GM19238 (cell line): Measurements from ENCODE around the gene GAP43.
"Not testable (repeated sequence)": the region's sequence is repeated elsewhere in the genome, so short reads cannot be mapped to it uniquely, and the experiment has no call there.

Experiments
- DNase-seq: peaks from one replicate; pipeline ENCODE4 v3.0.0; 2011; ENCODE audit warnings: low spot score; ENCODE audit not compliant: insufficient read length

GAP43 gene

DNA sequence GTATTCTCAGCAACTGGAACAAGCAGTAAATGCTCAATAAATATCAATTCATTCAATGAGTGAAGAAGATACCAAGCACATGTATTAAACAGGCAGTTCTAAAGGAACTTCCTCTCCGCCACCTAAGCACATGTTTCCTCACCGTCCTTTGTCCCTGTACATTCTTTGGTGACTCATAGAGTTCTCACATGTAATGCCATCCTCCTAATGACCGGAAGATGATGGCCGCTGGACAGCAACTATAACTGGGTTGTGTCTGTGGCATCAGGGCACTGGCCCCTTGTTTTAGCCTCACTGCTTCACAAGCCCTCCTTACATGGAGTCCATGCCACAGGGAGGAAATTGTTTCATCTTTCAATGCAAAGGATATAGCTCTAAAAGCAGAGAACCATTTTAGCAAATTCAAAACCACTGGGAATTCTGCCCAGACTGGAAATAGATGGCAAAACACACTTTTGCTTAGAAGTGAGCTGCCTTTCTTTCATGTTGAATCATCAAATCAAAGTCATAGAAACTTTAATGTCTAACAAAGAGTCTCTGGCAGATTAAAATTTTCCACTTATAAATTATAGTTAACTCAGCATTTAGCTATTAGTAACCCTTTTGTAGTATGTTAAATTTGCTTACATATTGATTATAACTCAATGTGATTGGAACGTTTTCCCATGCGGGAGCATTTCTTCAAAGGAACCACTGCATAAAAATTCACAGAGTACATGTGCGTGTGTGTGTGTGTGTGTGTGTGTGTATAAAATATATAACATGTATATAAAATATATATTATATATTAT is 74.1 kb downstream of the GAP43 start:
- DNase-seq: no peak

DNA sequence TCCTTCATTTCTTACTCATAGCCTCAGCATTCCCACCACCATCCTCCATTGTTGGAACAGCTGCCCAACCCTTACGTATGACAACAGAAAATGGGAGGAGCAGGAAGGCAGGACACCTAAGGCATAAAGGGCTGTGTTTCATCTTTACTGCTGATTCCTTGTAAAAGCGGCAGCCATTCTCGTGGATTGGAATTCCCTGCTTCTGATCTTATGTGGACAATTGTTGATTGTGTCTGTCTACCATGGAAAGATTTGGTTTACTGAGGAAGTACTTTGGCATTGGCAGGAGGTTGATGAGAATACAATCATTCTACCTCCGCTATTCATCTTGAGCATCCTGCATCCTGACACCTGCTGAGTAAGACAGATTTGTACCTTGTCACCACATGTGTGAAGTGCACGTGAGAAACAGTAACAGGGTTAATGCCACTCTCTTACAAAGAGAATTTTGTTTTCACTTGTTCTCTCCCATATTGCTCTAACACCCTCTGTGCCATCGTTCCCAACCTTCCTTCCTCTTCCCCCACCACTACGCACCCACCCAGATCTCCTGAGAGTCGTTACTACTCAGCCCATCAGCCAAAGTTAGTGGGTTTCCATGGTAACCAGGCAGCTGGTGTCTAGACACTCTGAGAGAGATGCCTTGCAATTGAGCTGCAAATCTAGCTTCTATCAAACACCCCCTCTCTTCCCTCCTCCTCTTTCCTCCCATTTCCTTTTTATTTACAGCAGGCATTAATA is 75.7 kb downstream of the GAP43 start:
- DNase-seq: no peak

DNA sequence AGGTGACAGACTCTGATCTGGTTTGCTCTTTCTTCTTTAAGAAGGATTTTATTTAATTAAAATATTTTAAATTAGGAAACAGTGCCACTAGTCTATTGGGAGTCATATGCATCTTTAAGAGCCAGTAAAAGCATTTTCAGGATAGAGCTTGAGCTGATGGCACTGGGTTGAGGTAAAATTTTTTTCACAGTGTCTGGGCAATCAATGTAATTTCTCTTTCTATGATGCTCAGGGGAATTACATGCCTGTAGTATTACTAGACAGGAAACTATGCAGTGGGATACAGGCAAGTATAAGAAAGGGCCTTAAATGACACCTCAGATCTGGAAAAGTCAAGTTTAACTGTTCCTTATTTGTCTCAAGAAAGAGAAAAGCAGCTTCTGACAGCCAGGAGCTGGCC is 76.4 kb downstream of the GAP43 start:
- DNase-seq: no peak

DNA sequence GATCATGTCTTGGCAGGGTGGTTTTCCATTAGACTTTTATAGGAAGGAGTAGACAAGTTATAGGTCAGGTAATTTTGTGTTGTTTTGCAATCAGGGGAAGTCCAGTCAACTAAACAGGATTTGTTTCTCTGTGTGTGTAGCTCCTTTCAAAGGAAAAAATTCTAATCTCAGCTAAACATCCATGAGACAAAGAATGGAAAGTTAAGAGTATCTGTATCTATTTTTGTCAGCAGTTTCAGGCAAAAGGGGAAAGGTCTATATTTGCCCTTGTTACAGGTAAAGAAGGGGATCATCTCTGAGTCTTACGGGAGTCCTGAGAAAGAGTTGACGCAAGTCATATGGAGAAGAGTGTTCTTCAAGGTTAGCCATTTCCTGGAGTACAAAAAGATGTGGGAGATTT is 79.3 kb downstream of the GAP43 start:
- DNase-seq: no peak

DNA sequence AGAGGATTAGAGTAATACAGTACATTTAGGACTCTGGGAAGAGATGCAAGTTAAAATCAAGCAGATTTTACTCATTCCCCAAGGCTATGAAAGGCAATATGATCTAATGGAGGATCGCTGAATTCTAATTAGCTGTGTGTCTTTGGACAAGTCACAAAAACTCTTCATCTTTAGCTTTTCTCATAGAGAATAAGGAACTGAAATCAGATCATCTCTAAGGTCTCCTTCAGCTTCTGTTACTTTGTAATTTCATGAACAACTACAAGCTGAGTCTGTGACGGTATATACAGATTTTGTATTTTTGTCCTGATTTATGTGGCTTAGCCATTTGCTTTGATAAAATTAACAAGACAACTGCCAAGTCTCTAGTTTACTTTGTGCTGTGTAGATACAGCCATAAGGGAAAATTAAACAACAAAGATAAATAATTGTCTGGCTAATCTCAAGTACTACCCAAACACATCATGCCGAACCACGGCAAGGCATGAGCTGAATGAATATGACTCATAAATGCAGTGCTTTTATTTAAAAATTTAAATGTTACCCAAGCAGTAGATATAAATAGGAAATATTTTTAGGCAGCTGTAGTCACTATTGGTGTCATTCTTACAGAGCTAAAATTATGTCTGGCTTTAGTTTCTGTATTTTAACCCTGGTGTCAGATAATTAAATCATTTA is 81.5 kb downstream of the GAP43 start:
- no peak for DNase-seq

DNA sequence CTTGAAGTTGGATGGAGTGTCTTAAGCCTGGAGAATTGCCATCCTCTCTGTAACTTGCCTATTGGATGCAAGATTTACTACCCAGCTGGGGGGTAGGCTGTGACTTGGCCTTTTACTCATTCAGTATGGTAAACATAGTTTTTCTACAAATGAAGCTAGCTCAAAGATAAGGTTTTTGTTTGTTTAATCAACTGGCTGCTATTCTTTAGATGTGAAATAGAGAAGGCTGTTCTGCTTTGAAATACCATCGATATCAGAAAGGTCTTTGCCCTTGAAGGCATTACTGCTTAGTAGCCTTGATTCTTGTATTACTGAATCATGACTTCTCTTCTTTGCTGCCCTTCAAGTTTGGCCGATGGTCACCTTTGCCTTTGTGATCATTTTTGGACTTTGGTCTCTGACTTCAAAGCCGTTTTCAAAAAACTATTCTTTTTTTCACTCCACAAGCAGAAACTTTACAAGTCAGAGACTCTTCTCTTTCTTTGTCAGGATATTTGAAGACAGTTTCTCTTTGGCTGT is 83.1 kb downstream of the GAP43 start:
- no peak for DNase-seq

DNA sequence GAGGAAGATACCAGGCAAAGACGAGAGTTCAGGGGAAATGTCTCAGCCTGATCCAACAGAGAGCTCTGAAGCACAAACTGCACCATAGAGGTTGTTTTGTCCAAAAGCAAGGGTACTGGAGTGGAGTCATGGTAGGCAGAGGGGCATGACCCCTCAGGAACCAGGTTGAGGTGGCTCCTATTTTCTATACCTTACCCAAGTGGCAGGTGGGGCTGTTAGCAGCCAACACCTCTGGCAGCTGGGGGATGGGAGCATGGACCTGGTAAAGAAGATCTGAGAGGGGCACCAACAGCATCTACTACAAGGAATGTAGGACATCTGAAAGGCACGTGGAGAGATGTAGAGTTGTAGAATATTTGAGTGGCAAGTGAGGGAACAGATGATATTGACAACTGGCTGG is 85.2 kb downstream of the GAP43 start:
- DNase-seq: no peak

DNA sequence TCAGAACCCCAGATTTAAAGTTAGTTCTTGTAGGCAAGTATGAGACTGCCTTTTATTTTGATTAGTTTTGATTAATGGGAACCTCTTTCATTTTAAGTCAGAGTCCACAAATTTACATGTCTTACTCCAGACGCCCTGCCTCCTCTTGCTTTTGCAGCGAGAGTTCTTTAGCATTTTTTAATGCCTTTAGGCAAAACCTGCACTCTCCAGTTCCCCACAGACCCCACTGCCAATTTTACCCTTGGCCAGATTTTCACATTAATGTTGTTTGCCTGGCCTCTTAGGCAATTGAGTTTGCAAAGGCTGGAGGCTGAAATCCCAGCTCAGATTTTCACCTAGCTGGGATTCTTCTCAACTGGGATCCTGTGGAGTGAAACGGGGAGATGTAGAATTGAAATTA is 85.8 kb downstream of the GAP43 start:
- no peak for DNase-seq

DNA sequence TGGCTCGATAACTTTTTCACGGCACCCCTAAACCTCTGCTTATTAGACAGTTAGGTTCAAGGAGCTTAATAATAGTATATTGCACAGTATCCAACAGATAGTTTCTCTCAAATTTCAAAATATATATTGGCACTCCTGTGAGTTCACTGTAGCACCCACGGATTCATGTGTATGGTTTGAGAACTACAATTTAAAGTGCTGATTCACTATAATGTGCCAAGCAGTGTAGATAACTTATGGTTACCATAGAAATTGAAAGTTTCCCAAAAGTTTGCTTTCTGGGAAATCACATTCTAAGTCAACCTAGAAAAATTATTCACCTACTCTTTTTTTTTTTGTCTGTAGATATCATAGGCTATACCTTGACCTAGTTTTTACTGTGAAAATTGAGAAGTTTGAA is 86.6 kb downstream of the GAP43 start:
- DNase-seq: no peak

DNA sequence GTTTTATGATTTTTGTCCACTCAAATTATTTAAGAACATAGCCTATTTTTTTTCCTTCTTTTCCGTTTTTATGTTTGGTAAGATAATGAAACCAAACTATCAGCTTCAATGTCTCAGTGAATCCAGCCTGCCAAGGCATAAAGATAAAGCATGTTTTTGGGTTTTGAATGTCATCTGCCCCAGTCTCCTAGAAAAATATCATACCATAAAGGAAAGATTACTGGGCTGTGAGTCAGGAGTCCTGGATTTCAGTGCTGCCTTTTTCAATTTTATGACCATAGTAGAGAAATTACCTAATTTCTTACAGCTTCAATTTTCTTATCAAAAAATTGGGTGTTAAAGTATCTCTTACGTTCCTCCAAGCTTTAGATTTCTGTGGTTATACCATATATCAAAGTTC is 87.5 kb downstream of the GAP43 start:
- DNase-seq: no peak

DNA sequence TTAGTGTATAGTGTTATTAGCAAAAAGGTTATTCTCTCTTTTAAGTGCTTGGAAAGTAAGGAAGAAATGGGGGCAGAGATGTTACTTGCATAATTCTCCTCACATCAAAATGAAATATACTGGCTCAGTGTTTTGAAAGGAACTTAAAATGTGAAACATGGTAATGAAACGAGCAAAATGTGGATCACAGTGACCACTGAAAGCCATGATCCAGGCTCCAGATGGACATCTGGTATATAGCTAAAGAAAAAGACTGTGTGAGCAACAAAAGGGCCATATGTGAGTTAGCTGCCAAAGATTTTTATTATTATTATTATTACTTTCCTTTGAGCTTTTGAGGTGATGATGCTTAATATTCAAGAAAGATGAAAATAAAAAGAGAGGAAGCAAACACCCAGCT is 89.6 kb downstream of the GAP43 start:
- no peak for DNase-seq

DNA sequence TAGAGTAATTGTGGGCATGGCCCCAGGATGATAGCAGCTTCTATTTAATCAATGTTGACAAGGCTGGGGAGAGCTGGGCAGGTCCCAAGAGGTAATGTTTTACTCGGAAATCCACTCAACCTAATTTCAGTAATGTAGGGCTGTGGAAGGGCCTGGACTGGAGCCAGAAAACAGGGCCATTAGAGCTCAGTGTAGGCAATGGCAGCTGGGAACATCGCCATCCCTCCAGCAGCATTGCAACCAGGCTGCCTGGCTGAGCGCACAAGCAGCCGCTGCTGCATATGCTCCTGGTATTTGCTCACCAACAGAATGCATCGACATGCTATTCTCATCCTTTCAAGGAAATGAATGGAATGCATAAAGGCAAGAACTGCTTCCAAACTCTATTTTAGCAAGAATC is 90.0 kb downstream of the GAP43 start:
- no peak for DNase-seq

DNA sequence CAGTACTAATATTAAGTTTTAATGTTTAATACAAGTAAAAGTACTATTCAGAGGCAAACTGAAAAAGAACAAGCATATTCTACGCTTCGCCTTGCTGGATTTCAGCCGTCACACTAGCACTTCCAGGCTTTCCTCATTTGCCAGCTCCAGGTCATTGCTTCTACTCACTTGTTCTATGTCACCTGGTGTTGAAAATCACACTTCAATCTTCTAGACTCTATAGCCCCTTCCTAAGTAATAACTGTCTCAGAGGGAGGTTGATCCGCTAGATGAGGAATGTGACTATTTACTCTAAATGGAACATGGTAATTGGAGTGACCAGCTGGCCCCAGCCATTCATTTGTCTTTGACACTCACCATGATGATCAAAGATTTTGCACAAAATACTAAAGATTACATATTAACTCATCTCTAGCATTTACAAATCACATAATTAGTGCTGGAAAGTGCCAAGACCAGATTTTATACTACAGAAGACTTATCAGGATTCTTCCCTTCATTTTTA is 92.0 kb downstream of the GAP43 start:
- DNase-seq: no peak

DNA sequence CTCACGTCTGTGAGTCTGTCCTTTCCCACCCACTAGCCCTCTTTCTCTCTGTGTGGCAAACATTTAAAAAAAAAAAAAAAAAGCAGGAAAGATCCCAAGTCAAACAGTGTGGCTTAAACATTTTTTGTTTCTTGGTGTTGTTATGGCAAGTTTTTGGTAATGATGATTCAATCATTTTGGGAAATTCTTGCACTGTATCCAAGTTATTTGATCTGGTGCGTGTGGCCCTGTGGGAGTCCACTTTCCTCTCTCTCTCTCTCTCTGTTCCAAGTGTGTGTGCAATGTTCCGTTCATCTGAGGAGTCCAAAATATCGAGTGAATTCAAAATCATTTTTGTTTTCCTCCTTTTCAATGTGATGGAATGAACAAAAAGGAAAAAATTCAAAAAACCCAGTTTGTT is 97.7 kb downstream of the GAP43 start:
- no peak for DNase-seq

DNA sequence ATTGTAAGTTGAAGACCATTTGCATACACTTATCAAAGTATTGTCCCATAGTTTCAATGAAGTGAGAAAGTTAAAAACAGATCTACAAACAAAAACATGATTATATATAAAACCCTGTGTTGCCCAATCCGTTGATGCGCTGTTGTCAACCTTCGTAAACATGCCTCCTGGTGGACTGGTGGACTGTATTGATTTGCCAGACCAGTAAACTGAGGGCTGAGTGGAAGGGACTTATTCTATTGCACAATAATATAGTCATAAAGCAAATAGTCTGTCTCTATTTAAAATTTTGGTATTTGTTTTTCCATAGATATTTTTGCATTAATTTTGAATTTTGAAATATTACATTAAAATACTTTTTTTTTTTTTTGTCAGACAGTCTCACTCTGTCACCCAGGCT is 102.5 kb downstream of the GAP43 start:
- DNase-seq: no peak

DNA sequence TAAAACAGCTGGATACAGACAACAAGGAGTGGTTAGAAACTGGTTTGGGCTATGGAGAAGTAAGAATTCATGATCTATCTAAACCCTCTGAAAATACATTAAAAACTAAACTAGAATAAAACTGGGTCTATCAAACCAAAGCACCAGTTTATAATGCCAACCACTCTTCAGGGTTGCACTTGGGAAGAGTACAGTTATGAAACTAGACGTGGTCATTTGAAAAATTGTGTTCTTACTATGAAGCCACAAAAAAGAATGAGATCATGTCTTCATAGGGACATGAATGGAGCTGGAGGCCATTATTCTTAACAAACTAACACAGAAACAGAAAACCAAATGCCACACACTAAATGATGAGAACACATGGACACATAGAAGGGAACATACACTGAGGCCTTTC is 103.8 kb downstream of the GAP43 start:
- DNase-seq: no peak

DNA sequence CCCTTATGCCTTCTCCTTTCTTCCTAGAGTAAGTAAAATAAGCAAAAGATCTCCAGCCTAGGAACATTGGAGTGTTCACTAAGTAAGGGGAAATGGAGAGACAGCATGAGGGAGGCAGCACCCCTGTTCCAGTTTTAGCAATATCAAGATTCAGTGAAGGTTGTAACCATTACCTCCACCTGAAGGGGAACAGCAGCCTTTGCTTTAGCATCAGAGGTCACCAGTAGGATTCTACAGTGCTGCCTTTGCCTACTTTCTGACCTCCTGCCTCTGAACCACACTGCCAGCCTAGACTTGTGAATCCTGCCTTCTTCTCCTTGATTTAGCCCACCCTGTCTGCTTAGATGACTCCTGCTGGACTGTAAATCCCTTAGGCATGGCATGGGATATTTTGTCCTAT is 104.7 kb downstream of the GAP43 start:
- no peak for DNase-seq

DNA sequence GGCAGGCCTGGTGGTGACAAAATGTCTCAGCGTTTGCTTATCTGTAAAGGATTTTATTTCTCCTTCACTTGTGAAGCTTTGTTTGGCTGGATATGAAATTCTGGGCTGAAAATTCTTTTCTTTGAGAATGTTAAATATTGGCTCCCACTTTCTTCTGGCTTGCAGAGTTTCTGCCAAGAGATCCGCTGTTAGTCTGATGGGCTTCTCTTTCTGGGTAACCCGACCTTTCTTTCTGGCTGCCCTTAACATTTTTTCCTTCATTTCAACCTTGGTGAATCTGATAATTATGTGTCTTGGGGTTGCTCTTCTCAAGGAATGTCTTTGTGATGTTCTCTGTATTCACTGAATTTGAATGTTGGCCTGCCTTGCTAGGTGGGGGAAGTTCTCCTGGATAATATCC is 113.0 kb downstream of the GAP43 start:
- not testable (repeated sequence) for DNase-seq

DNA sequence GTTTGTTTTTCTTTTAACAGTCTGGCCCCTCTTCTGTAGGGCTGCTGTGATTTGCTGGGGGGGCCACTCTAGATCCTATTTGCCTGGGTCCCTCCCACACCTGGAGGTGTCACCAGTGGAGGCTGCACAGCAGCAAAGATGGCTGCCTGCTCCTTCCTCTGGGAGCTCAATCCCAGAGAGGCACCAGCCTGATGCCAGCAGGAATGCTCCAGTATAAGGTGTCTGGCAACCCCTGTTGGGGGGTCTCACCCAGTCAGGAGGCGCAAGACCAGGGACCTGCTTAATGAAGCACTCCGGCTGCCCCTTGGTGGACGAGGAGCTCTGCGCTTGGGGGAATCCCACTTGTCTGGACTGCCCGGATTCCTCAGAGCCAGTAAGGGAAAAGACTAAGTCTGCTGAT is 118.3 kb downstream of the GAP43 start:
- no peak for DNase-seq

DNA sequence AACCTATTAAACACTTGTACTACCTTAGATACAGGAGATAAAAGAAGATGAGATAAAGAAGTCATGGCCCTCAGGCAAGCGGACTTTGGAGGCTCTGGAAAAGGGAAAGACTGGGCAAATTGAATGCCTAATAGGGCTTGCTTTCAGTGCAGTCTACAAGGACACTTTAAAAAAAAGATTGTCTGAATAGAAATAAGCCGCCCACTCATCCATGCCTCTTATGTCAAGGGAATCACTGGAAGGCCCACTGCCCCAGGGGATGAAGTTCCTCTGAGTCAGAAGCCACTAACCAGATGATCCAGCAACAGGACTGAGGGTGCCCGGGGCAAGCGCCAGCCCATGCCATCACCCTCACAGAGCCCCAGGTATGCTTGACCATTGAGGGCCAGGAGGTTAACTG is 121.2 kb downstream of the GAP43 start:
- DNase-seq: not testable (repeated sequence)

DNA sequence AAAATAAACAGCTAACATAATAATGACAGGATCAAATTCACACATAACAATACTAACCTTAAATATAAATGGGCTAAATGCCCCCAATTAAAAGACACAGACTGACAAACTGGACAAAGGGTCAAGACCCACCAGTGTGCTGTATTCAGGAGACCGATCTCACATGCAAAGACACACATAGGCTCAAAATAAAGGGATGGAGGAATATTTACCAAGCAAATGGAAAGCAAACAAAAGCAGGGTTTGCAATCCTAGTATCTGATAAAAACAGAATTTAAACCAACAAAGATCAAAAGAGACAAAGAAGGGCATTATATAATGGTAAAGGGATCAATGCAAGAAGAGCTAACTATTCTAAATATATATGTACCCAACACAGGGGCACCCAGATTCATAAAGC is 129.7 kb downstream of the GAP43 start:
- not testable (repeated sequence) for DNase-seq
